T-helper 17 cell (primary cell): ENCODE data around the gene NUDT5. TPM values are rescaled to one million over a fixed set of nuclear protein-coding genes. Genes with fewer than 3 reads are reported as not detected.
"Not testable (repeated sequence)": the region's sequence is repeated elsewhere in the genome, so short reads cannot be mapped to it uniquely, and the experiment has no call there.

ENCODE experiments used
- ATAC-seq: fragments of 150-1000 bp; cut with Tn5 transposase; 2 replicates; pipeline ENCODE4 v1.10.0; 2021; ENCODE audit warnings: mild to moderate bottlenecking, moderate library complexity
- DNase-seq, 3 donors: peaks; one replicate each; pipeline versions ENCODE4 v3.0.0 to v3.0.0-alpha.2; 2020 to 2021
- H3K9me3 ChIP-seq: one replicate; pipeline ENCODE4 v1.7.0; 2013; ENCODE audit warnings: low read length, mild to moderate bottlenecking; ENCODE audit not compliant: control insufficient read depth, poor library complexity, severe bottlenecking
- H3K27ac Mint-ChIP-seq: one replicate; pipeline ENCODE4 v1.8.0; 2022; ENCODE audit warnings: mild to moderate bottlenecking, moderate library complexity, mixed read lengths
- H3K27me3 Mint-ChIP-seq: one replicate; pipeline ENCODE4 v1.8.0; 2022; ENCODE audit warnings: mixed read lengths
- H3K36me3 Mint-ChIP-seq: one replicate; pipeline ENCODE4 v1.8.0; 2022; ENCODE audit warnings: low read depth, mixed read lengths
- H3K4me1 Mint-ChIP-seq: one replicate; pipeline ENCODE4 v1.8.0; 2022; ENCODE audit warnings: mild to moderate bottlenecking, mixed read lengths
- H3K4me3 Mint-ChIP-seq: one replicate; pipeline ENCODE4 v1.8.0; 2022; ENCODE audit warnings: mild to moderate bottlenecking, moderate library complexity, mixed read lengths
- total RNA-seq, 4 donors: library from RNA in 2 of 4; stranded (reverse) in 2 of 4; gene quantifications; one replicate each; pipeline ENCODE4 v1.2.3 and lab custom pipeline; 2022 to 2026

Gene NUDT5
- total RNA-seq (10 to 100 TPM; 27.8 to 33.5 TPM), total RNA-seq (lab: John Stamatoyannopoulos, UW) (33.8 to 106 reads per million in 2 donors)

GRCh38 chr10:12195603-12196506 lies at the start of gene NUDT5, which contains the start of gene CDC123:
Gene NUDT5, minus strand, starts transcription at chr10:12195891. Its CDS starts 9,600 bp downstream, at chr10:12186291.
Gene CDC123, plus strand, starts transcription at chr10:12196188. Its CDS starts 58 bp downstream, at chr10:12196246.
- no peaks in the 10 kb centered on the region for H3K27me3 Mint-ChIP-seq
- H3K4me1 Mint-ChIP-seq, result peaks cover 45% of the 10 kb centered on the region
- DNase-seq (peak; percentile 74 to 77 (median 74)), ATAC-seq (peak; percentile 93)
- peak within 1 kb of the TSS; percentile 100 for H3K4me3 Mint-ChIP-seq
- H3K36me3 Mint-ChIP-seq, result peaks cover 15% of the 10 kb centered on the region
- H3K9me3 ChIP-seq, result no peaks in the 10 kb centered on the region
- peak within 1 kb of the TSS; percentile 100 for H3K27ac Mint-ChIP-seq

DNA sequence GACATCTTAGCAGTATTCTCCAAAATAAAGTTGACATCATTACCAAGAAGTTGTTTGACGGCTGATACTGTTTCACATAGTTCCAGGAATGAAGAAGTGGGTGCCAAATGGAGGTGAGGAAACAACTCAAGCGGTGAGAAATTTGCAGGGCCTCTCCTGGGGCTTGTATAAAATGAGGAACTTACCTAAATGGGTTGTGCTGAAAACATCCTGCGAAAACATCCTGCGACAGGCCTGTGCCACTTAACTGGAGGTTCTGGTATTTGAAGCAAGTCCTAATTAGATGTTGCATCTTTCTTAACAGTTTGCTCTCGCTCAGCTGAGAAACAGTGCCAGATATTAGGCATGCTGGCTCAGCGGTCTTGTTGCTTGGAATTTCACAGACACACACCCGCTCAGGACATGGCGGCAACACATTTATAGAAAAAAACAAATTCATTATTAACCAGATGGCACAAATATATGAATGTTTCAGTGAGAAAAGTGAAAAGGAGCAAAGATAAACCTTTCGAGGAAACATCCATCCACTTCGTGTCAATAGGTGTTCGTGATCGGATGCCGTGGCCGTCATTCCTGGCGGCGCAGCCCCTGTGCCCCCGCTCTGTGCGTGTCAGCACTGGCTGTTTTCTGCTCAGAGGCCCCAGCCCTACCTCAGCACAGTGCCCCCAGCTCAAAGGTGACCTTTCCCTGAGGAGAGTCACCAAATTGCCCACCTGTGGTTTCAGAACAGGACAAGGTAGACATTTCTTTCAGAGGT lies 48.4 kb upstream of the NUDT5 start:
- no peaks in the 10 kb centered on the region for H3K9me3 ChIP-seq
- peak overlapping the region; percentile 96 for H3K27ac Mint-ChIP-seq
- H3K27me3 Mint-ChIP-seq, result no peaks in the 10 kb centered on the region
- peaks cover 12% of the 10 kb centered on the region for H3K4me1 Mint-ChIP-seq
- no peak overlapping the region for H3K4me3 Mint-ChIP-seq
- peak; percentile 68 for ATAC-seq
- H3K36me3 Mint-ChIP-seq, result peaks cover 2% of the 10 kb centered on the region
- no peak for DNase-seq

DNA sequence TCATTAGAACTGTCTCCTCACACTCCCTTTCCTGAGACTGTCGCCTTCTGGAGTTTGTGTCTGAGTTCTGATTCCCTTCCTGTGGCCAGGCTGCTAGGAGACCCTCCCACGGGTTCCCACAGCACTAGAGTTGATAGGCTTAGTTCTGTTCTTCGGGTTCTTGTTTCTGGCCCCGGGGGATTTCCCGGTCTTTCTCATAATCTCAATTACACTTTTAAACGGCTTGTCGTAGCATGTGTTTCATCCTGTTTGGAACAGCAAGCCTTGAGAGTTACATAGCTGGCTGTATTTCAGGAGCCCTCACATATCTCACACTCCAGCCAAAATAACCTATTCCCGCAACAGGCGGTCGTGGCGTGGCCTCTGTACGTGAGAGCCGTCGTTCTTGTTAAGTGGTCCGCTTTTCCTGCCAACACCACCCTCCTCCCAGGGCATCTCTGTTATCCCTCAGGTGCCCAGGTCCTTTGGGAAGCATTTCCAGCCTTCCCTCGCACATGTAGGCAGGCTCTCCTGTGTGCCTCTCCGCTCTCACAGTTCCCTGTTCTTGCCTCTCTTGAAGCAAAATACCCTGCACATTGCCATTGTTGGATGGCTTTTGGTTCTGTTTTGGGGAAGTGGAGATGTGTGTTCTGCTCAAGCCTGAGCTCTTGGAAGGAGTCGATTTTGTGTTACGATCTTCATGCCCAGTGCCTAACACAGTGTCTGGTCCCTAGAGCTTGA lies 46.3 kb upstream of the NUDT5 start:
- H3K4me3 Mint-ChIP-seq, result no peak overlapping the region
- no peaks in the 10 kb centered on the region for H3K9me3 ChIP-seq
- DNase-seq, result no peak
- H3K27me3 Mint-ChIP-seq, result no peaks in the 10 kb centered on the region
- H3K4me1 Mint-ChIP-seq, result peaks cover 12% of the 10 kb centered on the region
- no peaks in the 10 kb centered on the region for H3K36me3 Mint-ChIP-seq
- peak overlapping the region; percentile 96 for H3K27ac Mint-ChIP-seq
- peak; percentile 37 for ATAC-seq

- H3K27me3 Mint-ChIP-seq, result no peaks in the 10 kb centered on the region
- H3K36me3 Mint-ChIP-seq, result no peaks in the 10 kb centered on the region
- no peak overlapping the region for H3K4me3 Mint-ChIP-seq
Observed at GRCh38 chr10:12238821-12239220, 43.1 kb upstream of the NUDT5 start.

DNA sequence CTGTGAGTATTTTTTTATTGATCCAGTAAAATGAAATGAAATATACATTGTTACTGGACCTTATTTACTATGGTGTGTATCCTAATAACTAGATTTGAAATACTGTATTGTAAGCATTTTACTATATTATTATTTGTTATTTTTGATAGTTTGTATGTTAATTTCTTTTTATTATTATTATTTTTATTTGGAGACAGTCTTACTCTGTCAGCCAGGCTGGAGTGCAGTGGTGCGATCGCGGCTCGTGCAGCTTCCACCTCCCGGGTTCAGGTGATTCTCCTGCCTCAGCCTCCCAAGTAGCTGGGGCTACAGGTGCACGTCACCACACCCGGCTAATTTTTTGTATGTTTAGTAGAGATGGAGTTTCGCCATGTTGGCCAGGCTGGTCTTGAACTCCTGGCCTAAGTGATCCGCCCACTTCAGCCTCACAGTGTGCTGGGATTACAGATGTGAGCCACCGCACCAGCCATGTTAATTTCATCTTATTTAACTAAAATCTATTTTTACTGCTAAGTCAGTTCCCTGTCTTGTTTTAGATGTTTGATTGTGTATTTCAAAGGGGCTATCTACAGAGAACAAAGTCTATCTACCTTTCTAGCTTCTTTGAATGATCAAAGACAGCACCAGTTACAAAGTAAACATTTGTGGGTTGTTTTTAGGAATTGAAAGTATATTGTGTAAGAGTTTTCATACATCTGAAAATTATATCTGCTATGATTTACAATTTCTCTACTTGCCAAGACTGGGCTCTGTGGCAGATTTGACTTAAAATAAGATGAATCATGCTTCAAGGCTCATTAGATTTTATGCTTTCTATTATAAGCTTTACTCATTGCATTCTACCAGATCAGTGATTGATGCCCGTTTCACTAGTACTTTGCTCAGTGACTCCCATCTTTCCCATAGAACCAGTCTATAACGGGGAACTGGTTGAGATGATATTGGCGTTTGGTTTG lies 41.9 kb upstream of the NUDT5 start:
- Mint-ChIP-seq H3K4me3 (no peak overlapping the region), H3K27ac (no peak overlapping the region), H3K27me3 (no peaks in the 10 kb centered on the region), H3K36me3 (no peaks in the 10 kb centered on the region), H3K4me1 (peaks cover 14% of the 10 kb centered on the region)
- no peaks in the 10 kb centered on the region for H3K9me3 ChIP-seq
- ATAC-seq (no peak), DNase-seq (no peak)

More at GRCh38 chr10:12238821-12239220, 43.1 kb upstream of the NUDT5 start:
- no peak for ATAC-seq
- no peaks in the 10 kb centered on the region for H3K9me3 ChIP-seq
- no peak overlapping the region for H3K27ac Mint-ChIP-seq
- DNase-seq, result no peak
- peaks cover 14% of the 10 kb centered on the region for H3K4me1 Mint-ChIP-seq

GRCh38 chr10:12235796-12236195 lies 40.1 kb upstream of the NUDT5 start:
- Mint-ChIP-seq H3K27ac (no peak overlapping the region), H3K36me3 (no peaks in the 10 kb centered on the region), H3K27me3 (no peaks in the 10 kb centered on the region), H3K4me3 (no peak overlapping the region), H3K4me1 (peaks cover 7% of the 10 kb centered on the region)
- no peaks in the 10 kb centered on the region for H3K9me3 ChIP-seq
- DNase-seq, result no peak
- ATAC-seq, result no peak

- ATAC-seq (no peak), DNase-seq (no peak)
- no peak overlapping the region for H3K4me3 Mint-ChIP-seq
- peaks cover 6% of the 10 kb centered on the region for H3K4me1 Mint-ChIP-seq
- no peaks in the 10 kb centered on the region for H3K9me3 ChIP-seq
- no peak overlapping the region for H3K27ac Mint-ChIP-seq
- H3K36me3 Mint-ChIP-seq, result no peaks in the 10 kb centered on the region
- H3K27me3 Mint-ChIP-seq, result no peaks in the 10 kb centered on the region
Observed at GRCh38 chr10:12235116-12235694, 39.5 kb upstream of the NUDT5 start.

DNA sequence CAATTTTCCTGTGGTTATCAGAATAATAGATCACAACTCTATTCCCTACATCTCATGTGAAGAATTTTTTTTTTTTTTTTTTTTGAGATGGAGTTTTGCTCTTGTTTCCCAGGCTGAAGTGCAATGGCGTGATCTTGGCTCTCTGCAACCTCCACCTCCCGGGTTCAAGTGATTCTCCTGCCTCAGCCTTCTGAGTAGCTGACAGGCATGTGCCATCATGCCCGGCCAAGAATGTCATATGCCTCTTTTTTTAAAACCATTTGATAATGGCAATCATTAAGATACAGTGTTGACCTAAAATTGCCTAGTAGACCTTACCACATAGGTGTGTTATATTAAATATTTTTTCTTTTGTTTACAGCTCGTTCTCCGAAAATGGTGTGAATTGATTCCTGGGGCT lies 39.0 kb upstream of the NUDT5 start:
- not testable (repeated sequence) for H3K9me3 ChIP-seq, ATAC-seq, H3K4me1 Mint-ChIP-seq, H3K27me3 Mint-ChIP-seq, DNase-seq, H3K4me3 Mint-ChIP-seq, H3K27ac Mint-ChIP-seq, H3K36me3 Mint-ChIP-seq

- ATAC-seq (no peak), DNase-seq (no peak)
- Mint-ChIP-seq H3K27me3 (no peaks in the 10 kb centered on the region), H3K4me3 (no peak overlapping the region), H3K27ac (no peak overlapping the region), H3K36me3 (peaks cover 8% of the 10 kb centered on the region), H3K4me1 (peaks cover 11% of the 10 kb centered on the region)
- H3K9me3 ChIP-seq, result no peaks in the 10 kb centered on the region
Observed at GRCh38 chr10:12228851-12229250, 33.2 kb upstream of the NUDT5 start.

DNA sequence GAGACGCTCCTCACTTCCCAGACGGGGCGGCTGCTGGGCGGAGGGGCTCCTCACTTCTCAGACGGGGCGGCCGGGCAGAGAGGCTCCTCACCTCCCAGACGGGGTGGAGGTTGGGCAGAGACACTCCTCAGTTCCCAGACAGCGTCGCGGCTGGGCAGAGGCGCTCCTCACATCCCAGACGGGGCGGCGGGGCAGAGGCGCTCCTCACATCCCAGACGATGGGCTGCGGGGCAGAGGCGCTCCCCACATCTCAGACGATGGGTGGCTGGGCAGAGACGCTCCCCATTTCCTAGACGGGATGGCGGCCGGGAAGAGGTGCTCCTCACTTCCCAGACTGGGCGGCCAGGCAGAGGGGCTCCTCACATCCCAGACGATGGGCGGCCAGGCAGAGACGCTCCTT lies 30.7 kb upstream of the NUDT5 start:
- H3K36me3 Mint-ChIP-seq, H3K27me3 Mint-ChIP-seq, DNase-seq, H3K27ac Mint-ChIP-seq, H3K9me3 ChIP-seq, ATAC-seq, H3K4me3 Mint-ChIP-seq: not testable (repeated sequence)
- peaks cover 13% of the 10 kb centered on the region for H3K4me1 Mint-ChIP-seq

GRCh38 chr10:12225444-12225843 lies 29.8 kb upstream of the NUDT5 start:
- H3K9me3 ChIP-seq, result no peaks in the 10 kb centered on the region
- DNase-seq (no peak), ATAC-seq (no peak)
- Mint-ChIP-seq H3K27ac (no peak overlapping the region), H3K4me3 (no peak overlapping the region), H3K4me1 (peaks cover 13% of the 10 kb centered on the region), H3K36me3 (peaks cover 8% of the 10 kb centered on the region), H3K27me3 (no peaks in the 10 kb centered on the region)
